K562 (cell line): ENCODE results near the gene AREL1. TPM values are rescaled to one million over a fixed set of nuclear protein-coding genes. Genes with fewer than 3 reads are reported as not detected.

ENCODE experiments used
- ATAC-seq: fragments of 200-7000 bp; cut with Tn5 transposase; 3 replicates; pipeline ENCODE4 v1.9.1; 2020; ENCODE audit warnings: moderate library complexity
- BruUV-seq: library from RNA; stranded (reverse); fragments of 400-500 nt; replicated peaks from 2 replicates; lab custom pipeline; 2021; lab: Mats Ljungman, UMichigan
- CTCF ChIA-PET: fragments of 300-600 bp; formaldehyde crosslinking; extraction: SDS; loops from one replicate; lab custom pipeline; 2021; ENCODE audit warnings: low intra/inter-chr PET ratio; lab: Yijun Ruan, JAX
- POLR2A ChIA-PET: fragments of 300-600, 350-650 bp; sonication (Branson Sonifier 250); formaldehyde crosslinking; extraction: SDS; loops from one replicate; lab custom pipeline; 2021; ENCODE audit warnings: antibody characterized with exemption, inconsistent platforms; lab: Yijun Ruan, JAX
- DNase-seq, 4 experiments: peaks; one replicate each; pipeline versions ENCODE4 v3.0.0 to v3.0.0-alpha.2; 2011 to 2018; ENCODE audit warnings: low spot score in 3 of 4, mixed read lengths in 3 of 4; ENCODE audit errors: extremely low read depth in 1 of 4
- FAIRE-seq: peaks from 2 replicates; lab custom pipeline; 2011; peaks lifted over from hg19 to GRCh38; lab: Jason Lieb, UNC
- H2AFZ ChIP-seq: 2 replicates; pipeline ENCODE4 v1.6.0; 2011; ENCODE audit warnings: low read depth, low read length, control low read depth, inconsistent platforms
- H3K27ac ChIP-seq: fragments of 200-600 bp; 3 replicates; pipeline ENCODE4 v1.8.0; 2011; ENCODE audit warnings: low read depth, mild to moderate bottlenecking, control low read depth, inconsistent platforms, low read length, moderate library complexity, mixed read lengths; ENCODE audit errors: extremely low read depth
- H3K27me3 ChIP-seq, 2 experiments: fragments of 300-600 bp in 1 of 2; 2 replicates in 1 of 2; 3 replicates in 1 of 2; pipeline versions ENCODE4 v1.6.0 to v1.8.0; 2011; ENCODE audit warnings: inconsistent platforms in 2 of 2, low read length in 2 of 2, mild to moderate bottlenecking in 1 of 2, mixed read lengths in 1 of 2, moderate library complexity in 1 of 2; ENCODE audit not compliant: control insufficient read depth in 2 of 2, insufficient read depth in 2 of 2
- H3K36me3 ChIP-seq: fragments of 300-600 bp; 3 replicates; pipeline ENCODE4 v1.8.0; 2011; ENCODE audit warnings: mild to moderate bottlenecking, low read length, inconsistent platforms; ENCODE audit not compliant: control insufficient read depth, insufficient read depth
- H3K4me1 ChIP-seq, 2 experiments: fragments of 200-600 bp in 1 of 2; replicated peaks in 1 of 2; 2 replicates in 1 of 2; 3 replicates in 1 of 2; pipeline versions ENCODE4 v1.5.1 to v1.8.0; 2011; ENCODE audit warnings: inconsistent platforms in 2 of 2, low read length in 2 of 2, mild to moderate bottlenecking in 1 of 2, mixed read lengths in 1 of 2, moderate library complexity in 1 of 2; ENCODE audit not compliant: control insufficient read depth in 2 of 2, insufficient read depth in 2 of 2
- H3K4me2 ChIP-seq: 2 replicates; pipeline ENCODE4 v1.6.1; 2011; ENCODE audit warnings: low read length, control low read depth, inconsistent platforms, mixed read lengths; ENCODE audit not compliant: insufficient read depth
- H3K4me3 ChIP-seq: fragments of 200-600 bp; sonication (generic), shearing (Covaris generic); 2 replicates; pipeline ENCODE4 v1.5.1; 2016; ENCODE audit warnings: control low read depth, inconsistent platforms
- H3K79me2 ChIP-seq: fragments of 200-600 bp; 3 replicates; pipeline ENCODE4 v1.8.0; 2011; ENCODE audit warnings: low read length, inconsistent platforms; ENCODE audit not compliant: control insufficient read depth, insufficient read depth
- H3K9ac ChIP-seq, 2 experiments: 2 replicates each; pipeline versions ENCODE4 v1.6.0 to v1.6.1; 2011; ENCODE audit warnings: low read depth in 2 of 2, low read length in 2 of 2, control low read depth in 1 of 2, inconsistent platforms in 1 of 2, mild to moderate bottlenecking in 1 of 2, mixed read lengths in 1 of 2; ENCODE audit not compliant: insufficient read depth in 1 of 2
- H3K9me1 ChIP-seq: one replicate; pipeline ENCODE4 v1.6.0; 2011; ENCODE audit warnings: inconsistent platforms, mild to moderate bottlenecking, low read length, moderate library complexity; ENCODE audit not compliant: control insufficient read depth, insufficient read depth
- H3K9me3 ChIP-seq: replicated peaks from 2 replicates; pipeline ENCODE4 v1.5.1; 2011; ENCODE audit warnings: low read depth, low read length, inconsistent platforms; ENCODE audit not compliant: control insufficient read depth, insufficient read depth
- H4K20me1 ChIP-seq: replicated peaks from 2 replicates; pipeline ENCODE4 v1.6.1; 2011; ENCODE audit warnings: low read length, inconsistent platforms, mixed read lengths; ENCODE audit not compliant: control insufficient read depth, insufficient read depth
- HNRNPL ChIP-seq: fragments of 200-400 bp; formaldehyde crosslinking; IDR thresholded peaks from 2 replicates; pipeline ENCODE4 v1.6.1; 2017; ENCODE audit warnings: low read depth, mild to moderate bottlenecking, low read length
- NR3C1 ChIP-seq: sonication (generic); formaldehyde crosslinking; IDR thresholded peaks from 2 replicates; pipeline ENCODE4 v1.8.1; 2022; ENCODE audit warnings: missing genetic modification reagents
- SNIP1 ChIP-seq: fragments of 450-650 bp; IDR thresholded peaks from 2 replicates; pipeline ENCODE4 v1.7.1; 2017; ENCODE audit warnings: low read depth, mild to moderate bottlenecking
- SRSF7 ChIP-seq: fragments of 200-400 bp; formaldehyde crosslinking; optimal IDR thresholded peaks from 2 replicates; pipeline ENCODE3; 2017; ENCODE audit warnings: mild to moderate bottlenecking, low read depth, low read length
- TARDBP ChIP-seq: fragments of 450-650 bp; IDR thresholded peaks from 2 replicates; pipeline ENCODE4 v1.6.1; 2016
- TBL1XR1 ChIP-seq, 2 experiments: IDR thresholded peaks; 2 replicates each; pipeline ENCODE4 v1.6.1; 2012; ENCODE audit warnings: improper control_type of control experiment in 2 of 2, low read length in 2 of 2, mild to moderate bottlenecking in 1 of 2
- ZNF165 ChIP-seq: fragments of 250-450 bp; sonication (Bioruptor Pico); IDR thresholded peaks from 2 replicates; pipeline ENCODE4 v1.4.0; 2020; ENCODE audit warnings: borderline replicate concordance
- ZNF668 ChIP-seq: fragments of 250-450 bp; sonication (Bioruptor Pico); IDR thresholded peaks from 2 replicates; pipeline ENCODE4 v1.8.0; 2022; ENCODE audit warnings: mild to moderate bottlenecking, inconsistent platforms
- ZZZ3 ChIP-seq: fragments of 450-650 bp; IDR thresholded peaks from 2 replicates; pipeline ENCODE4 v1.6.1; 2016; ENCODE audit warnings: antibody characterized with exemption, mild to moderate bottlenecking, moderate library complexity
- WGBS: fragments of 100-300 bp; shearing (Covaris generic); methylation state at CpG from one replicate; pipeline ENCODE4 v1.1.6; 2016; ENCODE audit warnings: low coverage, mixed read lengths; ENCODE audit not compliant: insufficient coverage; ENCODE audit errors: missing lambda C conversion rate; 5-methylcytosine and 5-hydroxymethylcytosine counted together
- in situ Hi-C: fragments of 300-500 bp; cut with MboI; formaldehyde crosslinking; loops from 4 replicates; pipeline ENCODE4 v1.15.0; 2018; ENCODE audit warnings: inconsistent platforms, mixed read lengths
- intact Hi-C: fragments of 100-400 bp; cut with micrococcal nuclease; formaldehyde crosslinking; loops from 2 replicates; pipeline ENCODE4 v1.14.2; 2022
- polyA plus RNA-seq, 8 experiments: library from polyadenylated mRNA; depleted of rRNA in 4 of 8; stranded (reverse) in 5 of 8; unstranded in 3 of 8; fragments of >200 nt; fragmentation: Nextera tagmentation in 2 of 8; fragmentation: Illumina TruSeq in 1 of 8; extraction: Ambion mirVana in 2 of 8; extraction: Trizol in 1 of 8; gene quantifications; 2 replicates each; pipeline versions ENCODE4 v1.2.1 to v1.2.3, GENCODE V29; 2011 to 2014; ENCODE audit warnings: inconsistent platforms in 1 of 8, missing spikeins in 1 of 8
- total RNA-seq, 7 experiments: library from RNA; depleted of rRNA in 6 of 7; stranded (reverse); fragments of >200 nt in 6 of 7; fragmentation: Illumina TruSeq in 2 of 7; extraction: Trizol in 2 of 7; gene quantifications; 2 replicates each; pipeline versions ENCODE4 v1.2.1 to v1.2.3, GENCODE V29; 2011 to 2021; ENCODE audit warnings: low replicate concordance in 1 of 7
- TF ChIP-seq, protein P1 (sequence below), 2 experiments: IDR thresholded peaks in 1 of 2; conservative IDR thresholded peaks in 1 of 2; 2 replicates each; pipeline ENCODE4 v1.6.1; 2016; ENCODE audit warnings: low read depth in 2 of 2, mild to moderate bottlenecking in 1 of 2, missing compliant biosample characterization in 1 of 2, missing genetic modification characterization in 1 of 2, moderate library complexity in 1 of 2
- TF ChIP-seq, protein P2 (sequence below): fragments of 250-450 bp; sonication (Bioruptor Pico); IDR thresholded peaks from 2 replicates; pipeline ENCODE4 v1.8.0; 2021; ENCODE audit warnings: borderline replicate concordance, mild to moderate bottlenecking, moderate library complexity; ENCODE audit not compliant: poor library complexity, severe bottlenecking
- TF ChIP-seq, protein P3 (sequence below): fragments of 250-450 bp; sonication (Bioruptor Pico); IDR thresholded peaks from 2 replicates; pipeline ENCODE4 v1.5.0; 2020; ENCODE audit warnings: mild to moderate bottlenecking, borderline replicate concordance

Gene AREL1
- total and polyA plus RNA-seq, 9 of the 15 experiments (the other 6 are each of a cell fraction or from before 2014, with no cell fraction given): 6.0 to 24.8 (median 16.6) TPM

DNA sequence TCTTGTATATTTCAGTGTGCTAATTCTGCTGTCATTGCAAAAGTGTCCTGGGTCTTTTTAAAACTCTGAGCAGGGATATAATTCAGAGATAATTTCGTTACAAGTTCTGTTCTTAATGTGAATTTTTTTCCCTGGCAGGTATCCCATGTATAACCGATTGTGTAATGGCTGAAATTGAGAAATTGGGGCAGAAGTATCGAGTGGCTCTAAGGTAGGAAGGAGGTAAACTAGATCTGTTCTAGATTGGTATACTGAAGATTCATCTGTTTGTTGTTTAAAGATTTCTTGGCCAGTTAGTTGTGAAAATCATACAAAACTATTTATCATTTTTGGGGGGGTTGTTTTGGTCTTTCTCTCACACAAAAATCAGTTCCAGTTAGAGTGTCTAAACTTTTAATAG lies 10.3 kb upstream of the AREL1 start:
- Histone ChIP-seq H3K9me3 (no peaks in the 10 kb centered on the region), H3K9ac (no peak overlapping the region), H4K20me1 (no peaks in the 10 kb centered on the region), H3K79me2 (no peaks in the 10 kb centered on the region), H3K27me3 (no peaks in the 10 kb centered on the region), H3K36me3 (peaks cover 15% of the 10 kb centered on the region; the same call in 1 of the 3 replicates), H3K9me1 (no peaks in the 10 kb centered on the region), H3K4me1 (no peaks in the 10 kb centered on the region), H2AFZ (no peak overlapping the region), H3K4me3 (no peak overlapping the region), H3K27ac (no peak overlapping the region), H3K4me2 (no peak overlapping the region)
- intact Hi-C loops: no loop called here
- no peak for ATAC-seq
- POLR2A ChIA-PET: no interaction called here
- TF ChIP-seq NR3C1 (CRISPR knock-in tag) (no peak), HNRNPL (no peak), ZNF165 (no peak), ZZZ3 (no peak), SRSF7 (no peak), TBL1XR1 (IDR thresholded peaks at IDR 0.05; ENCODE audit: low read length in 2 of 2) (no peak), ZNF668 (CRISPR knock-in tag) (no peak), SNIP1 (no peak), TARDBP (no peak)
- TF ChIP-seq, protein P1, sequence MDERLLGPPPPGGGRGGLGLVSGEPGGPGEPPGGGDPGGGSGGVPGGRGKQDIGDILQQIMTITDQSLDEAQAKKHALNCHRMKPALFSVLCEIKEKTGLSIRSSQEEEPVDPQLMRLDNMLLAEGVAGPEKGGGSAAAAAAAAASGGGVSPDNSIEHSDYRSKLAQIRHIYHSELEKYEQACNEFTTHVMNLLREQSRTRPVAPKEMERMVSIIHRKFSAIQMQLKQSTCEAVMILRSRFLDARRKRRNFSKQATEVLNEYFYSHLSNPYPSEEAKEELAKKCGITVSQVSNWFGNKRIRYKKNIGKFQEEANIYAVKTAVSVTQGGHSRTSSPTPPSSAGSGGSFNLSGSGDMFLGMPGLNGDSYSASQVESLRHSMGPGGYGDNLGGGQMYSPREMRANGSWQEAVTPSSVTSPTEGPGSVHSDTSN (CRISPR knock-in tag; IDR thresholded peaks at IDR 0.05; ENCODE audit: low read depth): no peak
- TF ChIP-seq, protein P1 (tag; conservative IDR thresholded peaks at IDR 0.05; ENCODE audit: low read depth): no peak
- TF ChIP-seq, protein P2, sequence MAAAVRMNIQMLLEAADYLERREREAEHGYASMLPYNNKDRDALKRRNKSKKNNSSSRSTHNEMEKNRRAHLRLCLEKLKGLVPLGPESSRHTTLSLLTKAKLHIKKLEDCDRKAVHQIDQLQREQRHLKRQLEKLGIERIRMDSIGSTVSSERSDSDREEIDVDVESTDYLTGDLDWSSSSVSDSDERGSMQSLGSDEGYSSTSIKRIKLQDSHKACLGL (CRISPR knock-in tag): no peak
- TF ChIP-seq, protein P3, sequence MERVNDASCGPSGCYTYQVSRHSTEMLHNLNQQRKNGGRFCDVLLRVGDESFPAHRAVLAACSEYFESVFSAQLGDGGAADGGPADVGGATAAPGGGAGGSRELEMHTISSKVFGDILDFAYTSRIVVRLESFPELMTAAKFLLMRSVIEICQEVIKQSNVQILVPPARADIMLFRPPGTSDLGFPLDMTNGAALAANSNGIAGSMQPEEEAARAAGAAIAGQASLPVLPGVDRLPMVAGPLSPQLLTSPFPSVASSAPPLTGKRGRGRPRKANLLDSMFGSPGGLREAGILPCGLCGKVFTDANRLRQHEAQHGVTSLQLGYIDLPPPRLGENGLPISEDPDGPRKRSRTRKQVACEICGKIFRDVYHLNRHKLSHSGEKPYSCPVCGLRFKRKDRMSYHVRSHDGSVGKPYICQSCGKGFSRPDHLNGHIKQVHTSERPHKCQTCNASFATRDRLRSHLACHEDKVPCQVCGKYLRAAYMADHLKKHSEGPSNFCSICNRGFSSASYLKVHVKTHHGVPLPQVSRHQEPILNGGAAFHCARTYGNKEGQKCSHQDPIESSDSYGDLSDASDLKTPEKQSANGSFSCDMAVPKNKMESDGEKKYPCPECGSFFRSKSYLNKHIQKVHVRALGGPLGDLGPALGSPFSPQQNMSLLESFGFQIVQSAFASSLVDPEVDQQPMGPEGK (CRISPR knock-in tag): no peak
- DNase-seq: no peak
- CTCF ChIA-PET: no interaction called here
- WGBS: 81% methylated on average over 3 of the region's 3 CpGs
- no TSS peak for BruUV-seq
- in situ Hi-C loops: no loop called here
- FAIRE-seq: no peak
